ENCODE measurements around the gene ULK2. TPM values are rescaled to one million over a fixed set of nuclear protein-coding genes. Genes with fewer than 3 reads are reported as not detected.
"Not testable (repeated sequence)": the region's sequence is repeated elsewhere in the genome, so short reads cannot be mapped to it uniquely, and the experiment has no call there.

The ULK2 gene
- total RNA-seq, 1 donor: 21.0 TPM

GRCh38 chr17:19769946-19770652, 97.6 kb downstream of the ULK2 start:
- no peak for DNase-seq (ENCODE audit: low read depth in 2 of 3, low spot score in 2 of 3)

- no peak for DNase-seq (ENCODE audit: low read depth in 2 of 3, low spot score in 2 of 3)
These were observed 99.5 kb downstream of the ULK2 start for GRCh38 chr17:19768046-19768782.

- DNase-seq (ENCODE audit: low read depth in 2 of 3, low spot score in 2 of 3): peak; percentile 53 to 69 (median 65)
These were observed 101.1 kb downstream of the ULK2 start for GRCh38 chr17:19766421-19767270.

- no peak for DNase-seq (ENCODE audit: low read depth in 2 of 3, low spot score in 2 of 3)
These were observed 101.7 kb downstream of the ULK2 start for GRCh38 chr17:19766016-19766415.

GRCh38 chr17:19763991-19764390, 103.7 kb downstream of the ULK2 start:
- not testable (repeated sequence) for DNase-seq (ENCODE audit: low read depth in 2 of 3, low spot score in 2 of 3)

- DNase-seq (ENCODE audit: low read depth in 2 of 3, low spot score in 2 of 3): no peak
These were observed 104.3 kb downstream of the ULK2 start for GRCh38 chr17:19763416-19763815.

- DNase-seq (ENCODE audit: low read depth in 2 of 3, low spot score in 2 of 3): peak; percentile 47 to 76 (median 73)
These were observed 105.2 kb downstream of the ULK2 start for GRCh38 chr17:19762515-19762961.

- no peak for DNase-seq (ENCODE audit: low read depth in 2 of 3, low spot score in 2 of 3)
These were observed 107.0 kb downstream of the ULK2 start for GRCh38 chr17:19760746-19761145.

- no peak for DNase-seq (ENCODE audit: low read depth in 2 of 3, low spot score in 2 of 3)
These were observed 107.9 kb downstream of the ULK2 start for GRCh38 chr17:19759568-19760549.

GRCh38 chr17:19757536-19758180, 110.1 kb downstream of the ULK2 start:
- no peak for DNase-seq (ENCODE audit: low read depth in 2 of 3, low spot score in 2 of 3)

DNA sequence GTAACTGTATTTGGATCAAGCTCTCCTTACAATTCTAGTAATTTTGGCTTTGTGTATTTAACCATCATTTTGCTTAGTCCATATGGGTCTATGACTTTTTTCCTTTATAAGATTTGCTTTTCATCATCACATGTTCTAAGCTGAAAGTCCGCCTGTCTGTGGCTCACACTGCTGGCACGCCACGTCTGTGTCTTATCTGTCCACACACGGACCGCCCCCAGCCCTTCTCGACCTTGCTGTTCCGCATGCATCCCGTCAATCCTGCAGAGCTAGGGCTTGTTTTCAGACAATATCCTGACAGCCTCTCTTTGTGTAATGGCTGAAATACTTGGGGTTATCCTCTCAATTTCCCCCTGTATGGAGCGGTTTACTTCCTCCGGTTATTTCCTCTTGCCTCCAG, 111.2 kb downstream of the ULK2 start:
- no peak for DNase-seq (ENCODE audit: low read depth in 2 of 3, low spot score in 2 of 3)

- DNase-seq (ENCODE audit: low read depth in 2 of 3, low spot score in 2 of 3): no peak
These were observed 111.8 kb downstream of the ULK2 start for GRCh38 chr17:19755821-19756510.

DNA sequence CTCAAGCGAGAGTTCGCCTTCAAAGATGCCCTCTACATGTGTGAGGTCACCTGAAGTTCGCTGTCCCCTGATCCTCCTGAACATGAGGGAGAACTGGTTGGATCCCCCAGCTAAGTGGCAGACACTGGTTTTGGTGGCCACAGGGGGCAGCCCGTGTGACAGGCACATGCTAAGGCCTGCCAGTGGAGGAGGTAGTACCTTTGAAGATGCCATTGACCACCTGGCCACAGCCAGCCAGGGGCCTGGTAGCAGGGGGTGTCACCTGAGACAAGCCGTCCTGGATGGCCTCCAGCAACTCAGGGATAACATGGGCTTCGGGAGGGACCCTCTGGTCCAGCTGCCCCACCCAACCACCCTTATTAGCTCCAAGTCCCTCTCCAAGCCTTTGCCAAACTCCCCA, 112.3 kb downstream of the ULK2 start:
- DNase-seq (ENCODE audit: low read depth in 2 of 3, low spot score in 2 of 3): no peak

GRCh38 chr17:19753661-19754463, 113.9 kb downstream of the ULK2 start:
- no peak for DNase-seq (ENCODE audit: low read depth in 2 of 3, low spot score in 2 of 3)

DNA sequence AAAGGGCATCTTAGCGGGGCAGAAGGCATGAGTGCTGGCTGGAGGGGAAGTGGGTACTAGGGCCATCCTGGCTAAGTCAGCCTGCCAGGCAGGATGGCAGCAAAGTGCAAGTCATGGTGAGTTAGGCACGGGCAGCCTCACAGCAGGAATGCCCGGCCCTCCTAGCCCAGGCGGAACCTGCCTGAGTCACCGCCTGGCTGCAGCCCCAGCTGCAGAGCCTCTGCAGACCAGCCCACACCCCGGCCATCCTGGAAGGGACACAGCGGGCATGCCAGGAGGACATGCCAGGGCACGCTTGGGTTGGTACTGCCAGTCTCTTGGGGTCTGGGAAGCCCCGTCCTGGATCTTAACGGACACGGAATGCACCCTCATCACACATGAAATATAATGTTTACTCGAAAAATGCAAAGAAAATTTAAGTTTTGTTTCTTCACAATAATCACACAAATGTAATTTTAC, 114.7 kb downstream of the ULK2 start:
- peak in 2 of 3 donors; percentile 81 to 83 for DNase-seq (ENCODE audit: low read depth in 2 of 3, low spot score in 2 of 3)

DNA sequence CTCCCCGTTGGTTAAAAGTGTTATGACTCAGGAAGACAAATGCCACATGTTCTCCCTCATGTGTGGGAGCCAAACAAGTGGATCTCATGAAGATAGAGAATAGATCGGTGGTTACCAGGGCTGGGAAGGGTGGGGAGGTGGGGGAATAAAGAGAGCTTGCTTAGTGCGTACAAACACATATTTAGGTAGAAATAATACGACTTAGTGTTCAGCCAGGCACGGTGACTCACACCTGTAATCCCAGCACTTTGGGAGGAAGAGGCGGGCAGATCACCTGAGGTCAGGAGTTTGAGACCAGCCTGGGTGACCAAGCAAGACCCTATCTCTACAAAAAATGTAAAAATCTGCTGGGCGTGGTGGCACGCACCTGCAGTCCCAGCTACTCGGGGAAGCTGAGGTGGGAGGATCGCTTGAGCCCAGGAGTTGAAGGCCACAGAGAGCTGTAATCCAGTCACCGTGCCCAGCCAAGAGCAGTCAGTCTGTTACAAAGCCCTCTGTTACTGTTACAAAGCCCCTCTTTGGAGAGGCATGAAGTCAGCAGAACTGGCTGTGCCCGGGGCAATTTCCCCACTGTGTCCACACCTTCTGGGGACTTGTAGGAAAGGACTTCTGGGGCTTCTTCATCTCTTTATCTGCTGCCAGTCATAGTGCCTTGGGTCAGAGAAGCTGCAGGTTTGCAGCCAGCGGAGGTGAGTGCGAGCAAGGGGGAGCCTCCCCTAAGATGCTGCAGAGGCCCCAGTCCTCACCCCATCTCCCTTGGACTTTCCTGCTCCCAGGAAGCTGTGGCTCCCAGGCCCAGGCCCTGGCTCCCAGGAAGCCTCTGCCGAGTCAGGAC, 115.3 kb downstream of the ULK2 start:
- DNase-seq (ENCODE audit: low read depth in 2 of 3, low spot score in 2 of 3): no peak

- DNase-seq (ENCODE audit: low read depth in 2 of 3, low spot score in 2 of 3): no peak
These were observed 116.9 kb downstream of the ULK2 start for GRCh38 chr17:19750835-19751234.

Measured in hematopoietic multipotent progenitor cell (in vitro differentiated cells).